ENCODE results near the gene PROM1. TPM values are rescaled to one million over a fixed set of nuclear protein-coding genes. Genes with fewer than 3 reads are reported as not detected.

PROM1 gene
- total and polyA plus RNA-seq, 7 donors, result 1.8 to 29.1 (median 4.4) TPM

- Histone ChIP-seq H3K27ac (no peak overlapping the region), H3K4me1 (no peaks in the 10 kb centered on the region), H3K4me3 (no peak overlapping the region), H3K36me3 (no peaks in the 10 kb centered on the region), H3K9me3 (no peaks in the 10 kb centered on the region), H3K27me3 (no peaks in the 10 kb centered on the region)
- intact Hi-C loops (cut with DNase I), result no loop called here
- no peak for DNase-seq
- WGBS, 2 donors, result 71 to 85% methylated on average over 7 of the region's 7 CpGs
- TF ChIP-seq, protein P1, sequence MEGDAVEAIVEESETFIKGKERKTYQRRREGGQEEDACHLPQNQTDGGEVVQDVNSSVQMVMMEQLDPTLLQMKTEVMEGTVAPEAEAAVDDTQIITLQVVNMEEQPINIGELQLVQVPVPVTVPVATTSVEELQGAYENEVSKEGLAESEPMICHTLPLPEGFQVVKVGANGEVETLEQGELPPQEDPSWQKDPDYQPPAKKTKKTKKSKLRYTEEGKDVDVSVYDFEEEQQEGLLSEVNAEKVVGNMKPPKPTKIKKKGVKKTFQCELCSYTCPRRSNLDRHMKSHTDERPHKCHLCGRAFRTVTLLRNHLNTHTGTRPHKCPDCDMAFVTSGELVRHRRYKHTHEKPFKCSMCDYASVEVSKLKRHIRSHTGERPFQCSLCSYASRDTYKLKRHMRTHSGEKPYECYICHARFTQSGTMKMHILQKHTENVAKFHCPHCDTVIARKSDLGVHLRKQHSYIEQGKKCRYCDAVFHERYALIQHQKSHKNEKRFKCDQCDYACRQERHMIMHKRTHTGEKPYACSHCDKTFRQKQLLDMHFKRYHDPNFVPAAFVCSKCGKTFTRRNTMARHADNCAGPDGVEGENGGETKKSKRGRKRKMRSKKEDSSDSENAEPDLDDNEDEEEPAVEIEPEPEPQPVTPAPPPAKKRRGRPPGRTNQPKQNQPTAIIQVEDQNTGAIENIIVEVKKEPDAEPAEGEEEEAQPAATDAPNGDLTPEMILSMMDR (IDR thresholded peaks at IDR 0.05), result no peak
- TF ChIP-seq POLR2AphosphoS5 (IDR thresholded peaks at IDR 0.05) (no peak), EP300 (IDR thresholded peaks at IDR 0.05) (no peak), POLR2A (IDR thresholded peaks at IDR 0.05) (no peak)
Measured at GRCh38 chr4:16066586-16067128, 17.2 kb downstream of the PROM1 start.

DNA sequence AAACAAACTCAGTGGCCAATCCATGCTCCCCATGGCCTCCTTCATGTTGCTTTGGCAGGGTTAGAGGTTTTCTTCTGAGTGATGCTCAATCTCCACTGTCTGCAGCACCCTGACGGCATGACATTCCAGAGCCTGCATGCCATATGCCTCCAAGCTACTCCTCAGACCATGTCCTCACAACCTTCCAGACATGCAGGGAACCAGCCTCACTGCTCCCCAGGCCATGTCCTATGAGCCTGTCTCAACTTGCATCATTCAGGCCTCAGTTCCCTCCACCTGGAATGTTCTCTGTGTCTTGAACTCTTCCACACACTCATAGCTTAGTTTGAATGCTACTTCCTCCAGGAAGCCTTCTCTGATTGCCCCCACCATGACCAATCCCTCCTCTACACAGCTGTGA is 18.8 kb downstream of the PROM1 start:
- WGBS, 2 donors, result 91 to 96% methylated on average over 1 of the region's 1 CpG
- Histone ChIP-seq H3K36me3 (no peaks in the 10 kb centered on the region), H3K4me1 (no peaks in the 10 kb centered on the region), H3K4me3 (no peak overlapping the region), H3K27ac (no peak overlapping the region), H3K9me3 (no peaks in the 10 kb centered on the region), H3K27me3 (no peaks in the 10 kb centered on the region)
- intact Hi-C loops (cut with DNase I), result no loop called here
- no peak for DNase-seq
- no peak for TF ChIP-seq POLR2A (IDR thresholded peaks at IDR 0.05)
- no peak for TF ChIP-seq EP300 (IDR thresholded peaks at IDR 0.05)
- TF ChIP-seq, protein P1 (IDR thresholded peaks at IDR 0.05), result no peak
- no peak for TF ChIP-seq POLR2AphosphoS5 (IDR thresholded peaks at IDR 0.05)

DNA sequence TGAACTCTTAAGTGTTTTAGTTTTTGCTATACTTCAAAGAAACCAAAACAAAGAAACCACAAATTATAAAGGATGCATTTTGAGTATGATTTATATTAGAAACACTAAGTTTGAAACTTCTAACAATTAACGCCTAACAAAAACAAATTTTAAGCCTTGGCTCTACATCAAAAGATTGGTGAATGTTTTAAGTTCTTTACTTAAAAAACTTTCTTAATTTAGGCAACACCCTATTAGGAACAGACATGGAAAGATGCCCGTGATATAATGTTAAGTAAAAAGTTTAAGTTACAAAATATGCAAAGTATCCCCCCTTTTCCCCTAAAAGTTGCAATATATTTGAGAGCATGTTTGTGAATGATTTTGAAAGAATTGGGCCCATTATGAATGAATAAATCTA is 21.2 kb downstream of the PROM1 start:
- no peak for TF ChIP-seq POLR2A (IDR thresholded peaks at IDR 0.05)
- TF ChIP-seq, protein P1 (IDR thresholded peaks at IDR 0.05), result no peak
- TF ChIP-seq POLR2AphosphoS5 (IDR thresholded peaks at IDR 0.05), result no peak
- no peak for TF ChIP-seq EP300 (IDR thresholded peaks at IDR 0.05)
- 68 to 90% methylated on average over 2 of the region's 2 CpGs for WGBS, 2 donors
- Histone ChIP-seq H3K4me3 (no peak overlapping the region), H3K36me3 (no peaks in the 10 kb centered on the region), H3K27ac (no peak overlapping the region), H3K27me3 (no peaks in the 10 kb centered on the region), H3K4me1 (no peaks in the 10 kb centered on the region), H3K9me3 (no peaks in the 10 kb centered on the region)
- no peak for DNase-seq
- intact Hi-C loops (cut with DNase I), result no loop called here

DNA sequence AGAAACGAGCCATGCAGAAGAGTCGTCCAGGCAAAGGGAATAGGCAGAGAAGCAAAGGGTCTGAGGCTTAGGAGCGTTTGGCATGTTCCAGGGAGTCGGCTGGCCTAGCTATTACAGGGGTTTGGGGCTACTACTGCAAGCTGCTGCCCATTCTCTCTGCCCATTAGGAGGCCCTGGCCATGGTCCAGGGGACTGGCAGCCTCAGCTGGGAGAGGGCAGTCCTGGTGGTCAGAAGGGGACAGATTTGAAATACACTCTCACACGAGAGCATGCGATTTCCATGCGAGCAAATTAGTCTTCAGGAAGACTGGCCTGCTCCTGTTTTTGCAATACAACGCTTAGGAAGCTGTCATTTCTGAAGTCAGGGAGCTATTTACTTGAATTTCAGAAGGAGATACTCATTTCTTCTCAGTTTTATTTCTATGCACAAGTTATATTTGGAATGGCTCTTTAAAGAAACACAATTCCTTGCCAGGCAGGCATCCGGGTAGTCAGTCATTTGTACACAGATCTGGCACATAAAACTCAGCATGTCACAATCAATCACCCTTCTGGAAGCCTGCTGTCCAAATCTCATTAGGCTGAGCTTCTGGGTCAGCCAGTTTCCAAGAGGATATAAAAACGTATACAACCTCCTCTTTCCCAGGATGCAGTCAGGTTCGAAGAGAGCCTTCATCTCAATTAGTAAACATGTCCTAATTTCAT is 27.0 kb downstream of the PROM1 start:
- H3K27me3 ChIP-seq, result no peaks in the 10 kb centered on the region
- H3K9me3 ChIP-seq, result no peaks in the 10 kb centered on the region
- intact Hi-C loops (cut with DNase I), result no loop called here
- WGBS, 2 donors, result 53 to 59% methylated on average over 11 of the region's 11 CpGs
- no peak for DNase-seq
- H3K36me3 ChIP-seq, result no peaks in the 10 kb centered on the region
- TF ChIP-seq POLR2AphosphoS5 (IDR thresholded peaks at IDR 0.05) (no peak), EP300 (IDR thresholded peaks at IDR 0.05) (no peak), POLR2A (IDR thresholded peaks at IDR 0.05) (no peak)
- TF ChIP-seq, protein P1 (IDR thresholded peaks at IDR 0.05), result no peak
- H3K4me3 ChIP-seq, result no peak overlapping the region
- H3K27ac ChIP-seq, result no peak overlapping the region
- H3K4me1 ChIP-seq, result no peaks in the 10 kb centered on the region
